Testis (tissue), 3 donors: ENCODE measurements around the gene ZNF616. TPM values are rescaled to one million over a fixed set of nuclear protein-coding genes. Genes with fewer than 3 reads are reported as not detected.

Experiments
- DNase-seq: peaks from one replicate; pipeline ENCODE4 v3.0.0-alpha.2; 2019
- H3K27ac ChIP-seq, 2 donors: fragments of 200-600 bp; sonication (generic); one replicate each; pipeline ENCODE4 v1.5.1; 2019
- H3K27me3 ChIP-seq: fragments of 200-600 bp; sonication (generic); one replicate; pipeline ENCODE4 v1.5.1; 2019
- H3K36me3 ChIP-seq: fragments of 200-600 bp; sonication (generic); one replicate; pipeline ENCODE4 v1.5.1; 2017; ENCODE audit warnings: low read depth; ENCODE audit errors: missing control alignments
- H3K4me1 ChIP-seq: fragments of 200-600 bp; sonication (generic); one replicate; pipeline ENCODE4 v1.5.1; 2019
- H3K4me3 ChIP-seq, 2 donors: fragments of 200-600 bp; sonication (generic); one replicate each; pipeline ENCODE4 v1.5.1; 2017 to 2019
- H3K9me3 ChIP-seq: fragments of 200-600 bp; sonication (generic); one replicate; pipeline ENCODE4 v1.5.1; 2017
- POLR2A ChIP-seq: fragments of 450-650 bp; IDR thresholded peaks from one replicate; pipeline ENCODE4 v1.6.1; 2017; ENCODE audit warnings: antibody characterized with exemption, mild to moderate bottlenecking, moderate library complexity
- WGBS, 2 donors: methylation state at CpG; one replicate each; pipeline ENCODE4 v1.1.5; 2018; 5-methylcytosine and 5-hydroxymethylcytosine counted together
- intact Hi-C: fragments of 100-400 bp; cut with DNase I; formaldehyde crosslinking; loops from one replicate; pipeline ENCODE4 v1.15.1; 2023; ENCODE audit warnings: low total_unique reads
- polyA plus RNA-seq: library from polyadenylated mRNA; stranded (reverse); fragments of 350-450 nt; fragmentation: Illumina TruSeq; extraction: RNeasy Lipid Tissue Mini Kit (QIAGEN cat#74804); gene quantifications from one replicate; pipeline ENCODE4 v1.2.3, GENCODE V29; 2014; ENCODE audit warnings: low read depth, low replicate concordance; ENCODE audit not compliant: insufficient read depth
- total RNA-seq, 2 donors: library from RNA; depleted of rRNA; stranded (reverse); fragments of >200 nt; gene quantifications; one replicate each; pipeline ENCODE4 v1.2.3, GENCODE V29; 2016
- TF ChIP-seq, protein P1 (sequence below), 3 experiments: fragments of 450-650 bp in 2 of 3; fragments of 200-600 bp in 1 of 3; sonication (generic) in 1 of 3; IDR thresholded peaks; one replicate each; pipeline ENCODE4 v1.5.1; 2016 to 2019; ENCODE audit warnings: antibody characterized with exemption in 3 of 3, mild to moderate bottlenecking in 2 of 3, moderate library complexity in 1 of 3

The ZNF616 gene
- total and polyA plus RNA-seq, 3 donors from 2014 or later: 6.3 to 11.3 (median 9.0) TPM

DNA sequence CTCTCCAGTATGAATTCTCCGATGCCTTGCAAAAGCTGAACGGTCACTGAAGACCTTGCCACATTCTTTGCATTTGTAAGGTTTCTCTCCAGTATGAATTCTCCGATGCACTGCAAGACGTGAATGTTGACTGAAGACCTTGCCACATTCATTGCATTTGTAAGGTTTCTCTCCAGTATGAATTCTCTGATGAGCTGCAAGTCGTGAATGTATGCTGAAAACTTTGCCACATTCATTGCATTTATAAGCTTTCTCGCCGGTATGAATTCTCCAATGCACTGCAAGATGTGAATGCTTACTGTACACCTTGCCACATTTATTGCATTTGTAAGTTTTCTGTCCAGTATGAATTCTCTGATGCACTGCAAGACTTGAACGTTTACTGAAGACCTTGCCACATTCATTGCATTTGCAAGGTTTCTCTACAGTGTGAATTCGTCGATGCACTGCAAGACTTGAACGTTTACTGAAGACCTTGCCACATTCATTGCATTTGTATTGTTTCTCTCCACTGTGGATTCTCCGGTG lies 24.1 kb downstream of the ZNF616 start:
- intact Hi-C loops: no loop called here
- DNase-seq: no peak
- no peaks in the 10 kb centered on the region for H3K27me3 ChIP-seq
- no peaks in the 10 kb centered on the region for H3K4me1 ChIP-seq
- no peak overlapping the region for H3K27ac ChIP-seq
- WGBS, 2 donors: 94 to 97% methylated on average over 12 of the region's 12 CpGs
- peaks cover 5% of the 10 kb centered on the region for H3K36me3 ChIP-seq
- TF ChIP-seq POLR2A: no peak
- TF ChIP-seq, protein P1, sequence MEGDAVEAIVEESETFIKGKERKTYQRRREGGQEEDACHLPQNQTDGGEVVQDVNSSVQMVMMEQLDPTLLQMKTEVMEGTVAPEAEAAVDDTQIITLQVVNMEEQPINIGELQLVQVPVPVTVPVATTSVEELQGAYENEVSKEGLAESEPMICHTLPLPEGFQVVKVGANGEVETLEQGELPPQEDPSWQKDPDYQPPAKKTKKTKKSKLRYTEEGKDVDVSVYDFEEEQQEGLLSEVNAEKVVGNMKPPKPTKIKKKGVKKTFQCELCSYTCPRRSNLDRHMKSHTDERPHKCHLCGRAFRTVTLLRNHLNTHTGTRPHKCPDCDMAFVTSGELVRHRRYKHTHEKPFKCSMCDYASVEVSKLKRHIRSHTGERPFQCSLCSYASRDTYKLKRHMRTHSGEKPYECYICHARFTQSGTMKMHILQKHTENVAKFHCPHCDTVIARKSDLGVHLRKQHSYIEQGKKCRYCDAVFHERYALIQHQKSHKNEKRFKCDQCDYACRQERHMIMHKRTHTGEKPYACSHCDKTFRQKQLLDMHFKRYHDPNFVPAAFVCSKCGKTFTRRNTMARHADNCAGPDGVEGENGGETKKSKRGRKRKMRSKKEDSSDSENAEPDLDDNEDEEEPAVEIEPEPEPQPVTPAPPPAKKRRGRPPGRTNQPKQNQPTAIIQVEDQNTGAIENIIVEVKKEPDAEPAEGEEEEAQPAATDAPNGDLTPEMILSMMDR (IDR thresholded peaks at IDR 0.05): no peak
- no peaks in the 10 kb centered on the region for H3K9me3 ChIP-seq
- no peak overlapping the region for H3K4me3 ChIP-seq

DNA sequence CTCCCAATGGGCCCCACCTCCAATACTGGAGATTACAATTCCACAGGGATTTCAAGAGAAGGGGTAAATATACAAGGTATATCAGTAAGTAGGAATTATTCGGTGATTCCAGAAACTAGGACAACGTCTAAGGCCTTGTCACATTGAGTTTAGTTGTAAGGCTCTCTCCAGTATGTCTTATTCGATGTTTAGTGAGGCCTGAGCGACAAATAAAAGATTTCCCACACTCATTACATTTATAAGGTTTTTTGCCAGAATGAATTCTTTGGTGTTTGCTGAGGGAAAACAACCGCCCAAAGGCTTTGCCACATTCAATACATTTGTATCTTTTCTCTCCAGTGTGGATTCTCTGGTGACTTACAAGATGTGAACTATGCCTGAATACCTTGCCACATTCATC lies 25.0 kb downstream of the ZNF616 start:
- Histone ChIP-seq H3K4me1 (no peaks in the 10 kb centered on the region), H3K27ac (no peak overlapping the region), H3K36me3 (peaks cover 5% of the 10 kb centered on the region), H3K4me3 (no peak overlapping the region), H3K9me3 (no peaks in the 10 kb centered on the region), H3K27me3 (no peaks in the 10 kb centered on the region)
- DNase-seq: no peak
- TF ChIP-seq, protein P1 (IDR thresholded peaks at IDR 0.05): no peak
- TF ChIP-seq POLR2A: no peak
- WGBS, 2 donors: 92 to 96% methylated on average over 5 of the region's 5 CpGs
- intact Hi-C loops: no loop called here

DNA sequence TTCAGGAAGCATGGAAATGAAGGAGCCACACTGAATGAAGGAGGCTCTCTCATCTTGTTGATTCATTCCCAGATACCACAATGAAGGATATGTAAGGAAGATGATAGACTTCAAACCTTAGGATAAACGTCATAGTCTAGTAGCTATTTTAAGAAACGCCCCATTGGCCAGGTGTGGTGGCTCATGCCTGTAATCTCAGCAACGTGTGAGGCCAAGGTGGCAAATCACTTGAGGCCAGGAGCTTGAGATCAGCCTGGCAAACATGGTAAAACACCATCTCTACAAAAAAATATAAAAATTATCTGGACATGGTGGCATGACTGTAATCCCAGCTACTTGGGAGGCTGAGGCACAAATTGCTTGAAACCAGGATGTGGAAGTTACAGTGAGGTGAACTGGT lies 27.1 kb downstream of the ZNF616 start:
- DNase-seq: no peak
- 89 to 94% methylated on average over 3 of the region's 3 CpGs for WGBS, 2 donors
- Histone ChIP-seq H3K9me3 (no peaks in the 10 kb centered on the region), H3K4me3 (no peak overlapping the region), H3K27ac (no peak overlapping the region), H3K4me1 (no peaks in the 10 kb centered on the region), H3K27me3 (no peaks in the 10 kb centered on the region), H3K36me3 (peaks cover 5% of the 10 kb centered on the region)
- intact Hi-C loops: no loop called here
- TF ChIP-seq, protein P1 (IDR thresholded peaks at IDR 0.05): no peak
- no peak for TF ChIP-seq POLR2A

DNA sequence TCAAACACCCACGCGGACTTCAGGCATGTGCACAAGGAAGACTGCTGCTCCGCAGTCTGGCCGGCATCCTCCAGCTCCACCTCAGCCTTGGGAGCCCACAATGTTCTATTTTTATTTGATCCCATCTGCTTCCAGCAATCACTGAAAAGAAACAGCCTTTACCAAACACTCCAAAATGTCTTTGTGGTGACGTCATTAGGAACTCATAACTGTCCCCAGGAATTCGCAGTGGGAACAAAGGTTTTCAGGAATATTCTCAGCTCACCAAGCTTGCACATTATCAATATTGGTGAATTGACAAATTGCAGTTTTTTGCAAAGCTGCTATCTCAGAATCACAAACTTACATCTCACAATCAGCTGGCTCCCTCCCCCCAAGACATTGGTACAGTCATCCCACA lies 29.0 kb downstream of the ZNF616 start:
- Histone ChIP-seq H3K27ac (no peak overlapping the region), H3K36me3 (no peaks in the 10 kb centered on the region), H3K9me3 (no peaks in the 10 kb centered on the region), H3K27me3 (no peaks in the 10 kb centered on the region), H3K4me3 (no peak overlapping the region), H3K4me1 (no peaks in the 10 kb centered on the region)
- 88 to 90% methylated on average over 6 of the region's 6 CpGs for WGBS, 2 donors
- intact Hi-C loops: no loop called here
- no peak for DNase-seq
- no peak for TF ChIP-seq POLR2A
- TF ChIP-seq, protein P1 (IDR thresholded peaks at IDR 0.05): no peak

DNA sequence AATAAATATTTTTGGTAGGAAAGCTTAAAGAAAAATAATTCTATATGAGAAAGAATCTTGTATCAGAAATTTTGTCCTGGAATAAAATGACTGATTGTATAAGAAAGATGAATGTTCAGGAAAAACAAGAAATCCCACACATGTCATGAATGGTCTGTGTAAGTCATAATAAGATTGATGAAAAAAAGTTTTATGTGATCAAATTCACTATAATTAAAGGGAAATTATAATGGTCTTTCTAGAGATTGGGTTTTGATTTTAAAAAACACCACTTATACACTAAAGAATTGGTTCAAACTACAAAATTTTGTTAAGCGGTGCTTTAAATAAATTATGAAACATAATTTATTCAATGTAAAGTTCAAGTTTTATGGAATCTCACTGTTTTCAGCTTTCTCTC lies 37.0 kb downstream of the ZNF616 start:
- no peak overlapping the region for H3K4me3 ChIP-seq
- intact Hi-C loops: no loop called here
- H3K36me3 ChIP-seq: no peaks in the 10 kb centered on the region
- 94 to 98% methylated on average over 1 of the region's 1 CpG for WGBS, 2 donors
- no peak for DNase-seq
- no peak for TF ChIP-seq POLR2A
- TF ChIP-seq, protein P1 (IDR thresholded peaks at IDR 0.05): no peak
- H3K4me1 ChIP-seq: no peaks in the 10 kb centered on the region
- H3K27me3 ChIP-seq: no peaks in the 10 kb centered on the region
- no peak overlapping the region for H3K27ac ChIP-seq
- H3K9me3 ChIP-seq: peaks cover 3% of the 10 kb centered on the region
